Measurements from ENCODE around the gene SNUPN.
A peak's percentile ranks its signal among the peaks of the same experiment; 100 is the strongest.
"Not testable (repeated sequence)": the region's sequence is repeated elsewhere in the genome, so short reads cannot be mapped to it uniquely, and the experiment has no call there.

Gene SNUPN

GRCh38 chr15:75631935-75632334 is 6.4 kb upstream of the SNUPN start:
- DNase-seq = no peak

- no peak for DNase-seq
Measured at GRCh38 chr15:75622505-75622904, 3.0 kb downstream of the SNUPN start.

GRCh38 chr15:75620841-75621391 is 4.6 kb downstream of the SNUPN start:
- DNase-seq = no peak

- DNase-seq = no peak
Measured at GRCh38 chr15:75620058-75620820, 5.3 kb downstream of the SNUPN start.

- DNase-seq = no peak
Measured at GRCh38 chr15:75616766-75617165, 8.8 kb downstream of the SNUPN start.

- DNase-seq = no peak
Measured at GRCh38 chr15:75606711-75607699, 18.5 kb downstream of the SNUPN start.

- DNase-seq = no peak
Measured at GRCh38 chr15:75606026-75606425, 19.5 kb downstream of the SNUPN start.

GRCh38 chr15:75599401-75599800 is 26.1 kb downstream of the SNUPN start:
- no peak for DNase-seq

- DNase-seq = no peak
Measured at GRCh38 chr15:75598361-75598760, 27.2 kb downstream of the SNUPN start.

GRCh38 chr15:75597667-75598341 is 27.7 kb downstream of the SNUPN start:
- DNase-seq = no peak

- DNase-seq = no peak
Measured at GRCh38 chr15:75596703-75597345, 28.7 kb downstream of the SNUPN start.

GRCh38 chr15:75594276-75594675 is 31.2 kb downstream of the SNUPN start:
- no peak for DNase-seq

- no peak for DNase-seq
Measured at GRCh38 chr15:75591655-75592364, 33.7 kb downstream of the SNUPN start.

- DNase-seq = no peak
Measured at GRCh38 chr15:75590239-75590638, 35.3 kb downstream of the SNUPN start.

- DNase-seq = no peak
Measured at GRCh38 chr15:75589071-75589470, 36.5 kb downstream of the SNUPN start.

GRCh38 chr15:75586422-75586821 is 39.1 kb downstream of the SNUPN start:
- not testable (repeated sequence) for DNase-seq

GRCh38 chr15:75584121-75584520 is 41.4 kb downstream of the SNUPN start:
- no peak for DNase-seq

GRCh38 chr15:75583701-75584100 is 41.8 kb downstream of the SNUPN start:
- DNase-seq = no peak

- DNase-seq = not testable (repeated sequence)
Measured at GRCh38 chr15:75582943-75583342, 42.6 kb downstream of the SNUPN start.

GRCh38 chr15:75578948-75579920 is 46.3 kb downstream of the SNUPN start, which contains the start of gene PTPN9:
Gene PTPN9, minus strand, starts transcription at chr15:75579315. Its CDS starts 539 bp downstream, at chr15:75578776.
- DNase-seq = peak; percentile 57

All from effector CD4-positive, alpha-beta T cell (primary cell).